GM23338 (cell line): ENCODE data around the gene LOXHD1. TPM values are rescaled to one million over a fixed set of nuclear protein-coding genes. Genes with fewer than 3 reads are reported as not detected.

ENCODE experiments used
- ATAC-seq: fragments of 200-7000 bp; cut with Tn5 transposase; 3 replicates; pipeline ENCODE4 v1.9.1; 2020
- DNase-seq: peaks from one replicate; pipeline ENCODE4 v3.0.0-alpha.2; 2015; ENCODE audit warnings: low spot score
- H2AFZ ChIP-seq: fragments of 200-600 bp; sonication (generic); 2 replicates; pipeline ENCODE4 v1.8.0; 2016; ENCODE audit warnings: antibody characterized with exemption, mild to moderate bottlenecking, moderate library complexity
- H3F3A ChIP-seq: fragments of 200-600 bp; sonication (generic); replicated peaks from 2 replicates; pipeline ENCODE4 v1.8.0; 2017; ENCODE audit warnings: antibody characterized with exemption, mixed run types, low read depth
- H3K27ac ChIP-seq: fragments of 200-600 bp; sonication (generic); 2 replicates; pipeline ENCODE4 v1.6.1; 2016; ENCODE audit warnings: low read depth
- H3K27me3 ChIP-seq: fragments of 200-600 bp; sonication (generic); 2 replicates; pipeline ENCODE4 v1.8.0; 2016; ENCODE audit warnings: mild to moderate bottlenecking, mixed run types, moderate library complexity; ENCODE audit not compliant: insufficient read depth
- H3K36me3 ChIP-seq: fragments of 200-600 bp; sonication (generic); 2 replicates; pipeline ENCODE4 v1.8.0; 2016; ENCODE audit warnings: mild to moderate bottlenecking; ENCODE audit not compliant: insufficient read depth
- H3K4me1 ChIP-seq: fragments of 200-600 bp; sonication (generic); 2 replicates; pipeline ENCODE4 v1.8.0; 2016; ENCODE audit warnings: mild to moderate bottlenecking, moderate library complexity; ENCODE audit not compliant: insufficient read depth
- H3K4me2 ChIP-seq: fragments of 200-600 bp; sonication (generic); 2 replicates; pipeline ENCODE4 v1.7.1; 2017; ENCODE audit warnings: mixed run types
- H3K4me3 ChIP-seq: fragments of 200-600 bp; sonication (generic); 2 replicates; pipeline ENCODE4 v1.6.1; 2016; ENCODE audit warnings: mixed run types
- H3K79me2 ChIP-seq: fragments of 200-600 bp; sonication (generic); replicated peaks from 2 replicates; pipeline ENCODE4 v1.8.0; 2017; ENCODE audit warnings: mild to moderate bottlenecking; ENCODE audit not compliant: insufficient read depth
- H3K9me2 ChIP-seq: fragments of 200-600 bp; sonication (generic); 2 replicates; pipeline ENCODE4 v1.8.0; 2017; ENCODE audit not compliant: insufficient read depth
- H4K20me1 ChIP-seq: fragments of 200-600 bp; sonication (generic); replicated peaks from 2 replicates; pipeline ENCODE4 v1.8.0; 2017; ENCODE audit warnings: mild to moderate bottlenecking; ENCODE audit not compliant: insufficient read depth
- H3K27ac Mint-ChIP-seq: 2 replicates; pipeline ENCODE4 v1.8.0; 2020; ENCODE audit warnings: inconsistent platforms, mild to moderate bottlenecking, moderate library complexity, mixed read lengths
- H3K27me3 Mint-ChIP-seq: 3 replicates; pipeline ENCODE4 v1.8.0; 2022; ENCODE audit warnings: low read depth, mild to moderate bottlenecking, moderate library complexity, mixed read lengths, inconsistent platforms; ENCODE audit not compliant: insufficient read depth, poor library complexity
- H3K36me3 Mint-ChIP-seq: 3 replicates; pipeline ENCODE4 v1.8.0; 2021; ENCODE audit warnings: low read depth, mild to moderate bottlenecking, inconsistent platforms, moderate library complexity, mixed read lengths
- H3K4me1 Mint-ChIP-seq: 3 replicates; pipeline ENCODE4 v1.8.0; 2020; ENCODE audit warnings: mild to moderate bottlenecking, inconsistent platforms, mixed read lengths
- H3K4me3 Mint-ChIP-seq: 3 replicates; pipeline ENCODE4 v1.8.0; 2021; ENCODE audit warnings: moderate library complexity, mild to moderate bottlenecking, inconsistent platforms, mixed read lengths
- H3K9me3 Mint-ChIP-seq: 3 replicates; pipeline ENCODE4 v1.8.0; 2020; ENCODE audit warnings: moderate library complexity, mild to moderate bottlenecking, inconsistent platforms, mixed read lengths
- CTCF ChIP-seq, 2 experiments: fragments of 200-600 bp in 1 of 2; sonication (generic) in 1 of 2; conservative IDR thresholded peaks; 2 replicates each; pipeline versions ENCODE4 v1.5.1 to v1.6.1; 2016 to 2017; ENCODE audit warnings: antibody characterized with exemption in 2 of 2, low read depth in 2 of 2, mild to moderate bottlenecking in 2 of 2, moderate library complexity in 1 of 2
- EZH2 ChIP-seq: fragments of 200-600 bp; sonication (generic); IDR thresholded peaks from one replicate; pipeline ENCODE4 v1.8.0; 2017; ENCODE audit warnings: antibody characterized with exemption, mild to moderate bottlenecking, low read depth; ENCODE audit not compliant: unreplicated experiment
- NANOG ChIP-seq: IDR thresholded peaks from 2 replicates; pipeline ENCODE4 v1.6.1; 2016; ENCODE audit warnings: antibody characterized with exemption, borderline replicate concordance
- POLR2AphosphoS5 ChIP-seq: IDR thresholded peaks from 2 replicates; pipeline ENCODE4 v1.6.1; 2016; ENCODE audit warnings: antibody characterized with exemption, low read depth
- STAT1 ChIP-seq: IDR thresholded peaks from one replicate; pipeline ENCODE4 v1.6.1; 2016; ENCODE audit warnings: antibody characterized with exemption; ENCODE audit not compliant: unreplicated experiment
- polyA plus RNA-seq: library from polyadenylated mRNA; unstranded; fragments of >200 nt; fragmentation: Nextera tagmentation; extraction: Ambion mirVana; gene quantifications from 2 replicates; pipeline ENCODE4 v1.2.1, GENCODE V29; 2016
- total RNA-seq: library from RNA; depleted of rRNA; stranded (reverse); fragments of >200 nt; shearing (Covaris generic); gene quantifications from 2 replicates; pipeline ENCODE4 v1.2.3, GENCODE V29; 2014

LOXHD1 gene
- total and polyA plus RNA-seq, 2 experiments from 2014 or later, result 0.17 TPM; not detected in 1

DNA sequence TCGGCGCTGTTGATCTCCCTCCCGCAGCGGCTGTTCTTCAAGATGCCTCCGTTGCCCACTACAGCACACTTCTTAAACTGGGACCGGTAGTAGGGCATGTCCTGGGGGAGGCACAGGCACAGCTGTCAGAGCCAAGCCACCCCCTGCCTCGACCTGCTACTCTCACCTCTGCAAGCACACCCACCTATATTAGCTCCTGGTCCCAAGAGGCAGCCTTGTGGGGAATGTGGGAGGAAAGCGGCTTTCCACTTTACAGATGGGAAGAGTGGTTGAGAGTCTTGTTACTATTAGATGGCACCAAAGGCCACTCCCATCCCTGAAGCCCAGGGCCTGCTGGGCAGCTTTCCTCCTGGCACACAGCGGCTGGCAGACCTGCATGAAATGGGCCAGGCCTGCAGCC, 29.2 kb upstream of the LOXHD1 start:
- H3K9me2 ChIP-seq, result no peaks in the 10 kb centered on the region
- H3K27ac Mint-ChIP-seq, result no peak overlapping the region
- H3K27me3 Mint-ChIP-seq, result peaks cover 8% of the 10 kb centered on the region
- no peaks in the 10 kb centered on the region for H3K36me3 ChIP-seq
- no peak overlapping the region for H2AFZ ChIP-seq
- no peaks in the 10 kb centered on the region for H3F3A ChIP-seq
- H3K27me3 ChIP-seq, result no peaks in the 10 kb centered on the region
- no peaks in the 10 kb centered on the region for H3K79me2 ChIP-seq
- no peak overlapping the region for H3K27ac ChIP-seq
- H3K36me3 Mint-ChIP-seq, result no peaks in the 10 kb centered on the region
- ATAC-seq (no peak), DNase-seq (no peak)
- no peaks in the 10 kb centered on the region for H4K20me1 ChIP-seq
- no peaks in the 10 kb centered on the region for H3K9me3 Mint-ChIP-seq
- H3K4me1 ChIP-seq, result no peaks in the 10 kb centered on the region
- no peak overlapping the region for H3K4me2 ChIP-seq
- no peaks in the 10 kb centered on the region; the same call in 2 of the 3 replicates for H3K4me1 Mint-ChIP-seq
- H3K4me3 ChIP-seq, result no peak overlapping the region
- no peak overlapping the region for H3K4me3 Mint-ChIP-seq
- TF ChIP-seq NANOG (no peak), STAT1 (no peak), POLR2AphosphoS5 (no peak)

GRCh38 chr18:46683252-46683651, 26.2 kb upstream of the LOXHD1 start:
- H3K27me3 ChIP-seq, result no peaks in the 10 kb centered on the region

More at GRCh38 chr18:46683252-46683651, 26.2 kb upstream of the LOXHD1 start:
- Histone ChIP-seq H3K36me3 (no peaks in the 10 kb centered on the region), H3K27ac (no peak overlapping the region), H3K4me2 (no peak overlapping the region), H3K9me2 (no peaks in the 10 kb centered on the region), H3F3A (no peaks in the 10 kb centered on the region), H2AFZ (no peak overlapping the region), H3K79me2 (no peaks in the 10 kb centered on the region), H3K4me1 (no peaks in the 10 kb centered on the region), H4K20me1 (no peaks in the 10 kb centered on the region), H3K4me3 (no peak overlapping the region)
- Mint-ChIP-seq H3K36me3 (no peaks in the 10 kb centered on the region), H3K27me3 (peaks cover 4% of the 10 kb centered on the region), H3K4me3 (no peak overlapping the region), H3K4me1 (no peaks in the 10 kb centered on the region; the same call in 2 of the 3 replicates), H3K27ac (no peak overlapping the region), H3K9me3 (no peaks in the 10 kb centered on the region)
- DNase-seq (no peak), ATAC-seq (no peak)
- no peak for TF ChIP-seq CTCF (conservative IDR thresholded peaks at IDR 0.05; ENCODE audit: low read depth in 2 of 2)
- TF ChIP-seq EZH2, result no peak
- TF ChIP-seq NANOG, result no peak
